GM20431 (cell line): ENCODE data around the gene MTRFR.

ENCODE experiments used
- in situ Hi-C: fragments of 300-500 bp; cut with MseI, MboI; formaldehyde crosslinking; loops from one replicate; pipeline ENCODE4 v1.15.0; 2020; ENCODE audit warnings: low sequenced_read_pairs; ENCODE audit not compliant: unreplicated experiment

MTRFR gene

GRCh38 chr12:123269395-123269892 lies 36.2 kb downstream of the MTRFR start:
- in situ Hi-C loops, result no loop called here

- in situ Hi-C loops, result no loop called here
Observed at GRCh38 chr12:123269896-123270213, 36.6 kb downstream of the MTRFR start.

- in situ Hi-C loops, result no loop called here
Observed at GRCh38 chr12:123270214-123271000, 37.2 kb downstream of the MTRFR start.

GRCh38 chr12:123271001-123271668 lies 37.9 kb downstream of the MTRFR start:
- in situ Hi-C loops, result no loop called here

GRCh38 chr12:123273166-123273565 lies 39.9 kb downstream of the MTRFR start:
- in situ Hi-C loops, result no loop called here

- in situ Hi-C loops, result no loop called here
Observed at GRCh38 chr12:123278101-123278627, 44.9 kb downstream of the MTRFR start.

GRCh38 chr12:123280971-123281370 lies 47.7 kb downstream of the MTRFR start:
- in situ Hi-C loops, result no loop called here

GRCh38 chr12:123282111-123282510 lies 48.9 kb downstream of the MTRFR start:
- in situ Hi-C loops, result no loop called here

- in situ Hi-C loops, result no loop called here
Observed at GRCh38 chr12:123283461-123283860, 50.2 kb downstream of the MTRFR start.

GRCh38 chr12:123284669-123285068 lies 51.4 kb downstream of the MTRFR start:
- in situ Hi-C loops, result no loop called here

GRCh38 chr12:123286652-123287373 lies 53.6 kb downstream of the MTRFR start:
- in situ Hi-C loops, result no loop called here

- in situ Hi-C loops, result no loop called here
Observed at GRCh38 chr12:123288751-123289346, 55.6 kb downstream of the MTRFR start.

- in situ Hi-C loops, result no loop called here
Observed at GRCh38 chr12:123289911-123290310, 56.7 kb downstream of the MTRFR start.

GRCh38 chr12:123293178-123293760 lies 60.0 kb downstream of the MTRFR start:
- in situ Hi-C loops, result no loop called here

- in situ Hi-C loops, result no loop called here
Observed at GRCh38 chr12:123305136-123305535, 71.9 kb downstream of the MTRFR start.

- in situ Hi-C loops, result no loop called here
Observed at GRCh38 chr12:123306200-123306599, 73.0 kb downstream of the MTRFR start.
